Dermis microvascular lymphatic vessel endothelial cell (primary cell): Measurements from ENCODE around the gene TMCO1. TPM values are rescaled to one million over a fixed set of nuclear protein-coding genes. Genes with fewer than 3 reads are reported as not detected.
"Not testable (repeated sequence)": the region's sequence is repeated elsewhere in the genome, so short reads cannot be mapped to it uniquely, and the experiment has no call there.

Experiments used
- DNase-seq, 2 donors: peaks; one replicate each; pipeline versions ENCODE4 v3.0.0 to v3.0.0-alpha.2; 2010; ENCODE audit warnings: low read depth in 2 of 2
- total RNA-seq: library from RNA; depleted of rRNA; stranded (reverse); fragments of >200 nt; gene quantifications from 2 replicates; pipeline ENCODE4 v1.2.1, GENCODE V29; 2014

TMCO1 gene
- total RNA-seq, 1 donor from 2014 or later = 45.1 TPM

GRCh38 chr1:165686971-165687433 is 81.7 kb downstream of the TMCO1 start:
- no peak for DNase-seq

DNA sequence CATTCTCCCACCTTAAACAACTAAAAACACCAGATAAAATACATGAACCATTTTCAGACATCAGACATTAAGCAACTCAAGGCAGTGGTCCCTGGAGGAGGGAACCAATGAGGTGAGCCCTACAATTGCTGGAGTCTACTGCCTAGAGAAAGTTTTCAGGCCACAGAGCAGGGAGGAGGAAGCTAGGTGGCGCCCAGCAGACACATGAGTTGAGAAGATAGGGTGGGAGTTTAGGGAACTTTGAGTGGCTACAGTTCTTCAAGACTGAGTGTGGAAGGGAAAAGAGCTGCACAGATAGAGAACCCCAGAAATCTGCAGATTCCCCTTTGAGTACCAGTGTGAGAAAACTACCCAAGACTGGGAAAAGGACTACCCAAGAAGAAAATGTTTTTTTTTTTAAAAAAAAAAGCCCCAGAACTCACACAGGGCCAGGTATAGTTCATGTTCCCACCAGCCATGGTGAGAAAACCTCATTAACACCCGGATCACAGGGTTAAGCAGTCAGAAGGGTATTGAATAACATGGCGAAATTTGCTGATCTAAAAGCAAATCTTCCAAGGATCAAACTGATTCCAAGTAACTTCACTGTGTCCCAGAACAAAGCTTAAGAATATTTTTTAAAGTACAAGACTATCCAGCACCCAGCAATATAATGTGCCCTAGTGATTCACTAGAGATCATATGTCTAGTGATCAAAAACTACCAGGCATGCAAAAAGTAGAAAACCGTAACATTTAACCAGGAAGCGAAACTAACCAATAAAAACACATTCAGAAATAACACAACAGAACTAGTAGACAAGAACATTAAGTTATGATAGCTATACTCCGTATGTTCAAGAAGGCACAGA is 82.3 kb downstream of the TMCO1 start:
- DNase-seq = no peak

DNA sequence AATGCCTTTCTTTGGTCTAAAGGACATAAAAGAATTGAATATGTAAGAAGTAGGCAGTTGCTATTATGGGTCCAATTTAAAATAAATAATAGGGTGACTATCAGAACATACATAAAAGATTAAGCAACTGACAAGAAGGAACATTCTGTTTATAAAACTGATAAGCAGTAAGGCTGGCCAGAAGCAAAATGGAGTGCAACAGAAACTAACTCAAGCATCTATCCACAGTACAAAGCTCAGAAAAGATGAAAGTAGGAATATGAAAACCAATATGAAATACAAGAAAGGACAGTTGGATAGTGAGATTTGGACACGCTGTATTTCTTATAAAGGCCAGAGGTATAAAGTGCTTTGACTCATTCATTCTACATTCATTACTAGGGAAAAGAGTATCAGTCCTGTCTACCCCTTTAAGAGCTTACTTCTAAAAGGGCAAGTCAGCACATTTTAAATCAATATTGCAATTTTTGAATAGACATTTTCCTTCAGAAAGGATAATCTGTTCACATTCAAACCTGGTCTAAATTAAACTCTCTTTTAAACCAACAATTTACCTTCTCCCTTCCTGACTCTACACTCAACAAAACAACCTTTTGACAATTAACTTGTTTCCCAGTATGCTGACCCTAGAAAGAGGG is 84.7 kb downstream of the TMCO1 start:
- no peak for DNase-seq

- DNase-seq = not testable (repeated sequence)
Observed at GRCh38 chr1:165680773-165681172, 87.9 kb downstream of the TMCO1 start.

DNA sequence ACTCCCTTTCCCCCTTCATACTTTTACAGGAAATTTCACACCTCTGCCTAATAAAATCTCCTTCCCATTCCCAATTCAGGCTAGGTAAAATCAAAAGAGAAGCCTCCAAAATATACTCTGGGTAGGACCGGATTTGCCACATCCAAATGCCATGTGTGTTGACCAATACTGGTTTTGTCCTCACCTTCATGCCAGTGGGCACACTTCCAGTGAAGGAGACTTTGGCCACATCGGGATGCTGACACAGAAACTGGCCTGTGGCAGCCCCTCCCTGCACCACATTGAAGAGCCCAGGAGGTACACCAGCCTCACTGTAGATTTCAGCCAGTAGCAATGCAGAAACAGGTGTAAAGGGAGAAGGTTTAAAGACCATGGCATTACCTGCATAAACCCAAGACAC is 88.4 kb downstream of the TMCO1 start:
- no peak for DNase-seq

DNA sequence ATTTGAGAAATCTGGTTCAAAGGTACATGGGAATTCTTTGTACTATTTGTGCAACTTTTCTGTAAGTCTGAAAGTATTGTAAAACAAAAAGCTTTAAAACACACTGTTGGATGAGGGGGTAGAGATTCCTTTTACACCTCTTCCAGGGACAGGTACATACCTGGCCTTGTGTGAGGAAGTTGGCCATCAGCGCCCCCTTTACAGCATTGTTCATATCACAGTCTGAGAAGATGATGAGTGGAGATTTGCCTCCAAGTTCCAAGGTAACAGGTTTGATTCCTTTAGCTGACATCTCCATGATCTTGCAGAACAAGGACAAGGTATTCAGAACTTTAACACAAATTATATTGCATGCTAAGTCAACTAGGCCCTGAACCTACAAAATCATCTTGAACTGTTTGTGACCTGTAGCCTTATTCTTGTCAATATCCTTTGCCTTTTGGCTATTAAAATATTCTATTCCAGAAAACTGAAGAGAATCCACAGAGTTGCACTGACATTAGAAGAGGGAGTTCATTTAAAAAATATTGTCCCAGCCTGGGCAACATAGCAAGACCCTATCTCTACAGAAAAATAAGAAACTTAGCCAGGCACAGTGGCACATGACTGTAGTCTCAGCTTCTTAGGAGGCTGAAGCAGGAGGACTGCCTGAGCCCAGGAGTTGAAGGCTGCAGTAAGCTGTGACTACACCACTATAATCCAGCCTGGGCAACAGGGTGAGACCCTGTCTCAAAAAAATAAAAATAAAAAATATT is 89.2 kb downstream of the TMCO1 start:
- DNase-seq = no peak

DNA sequence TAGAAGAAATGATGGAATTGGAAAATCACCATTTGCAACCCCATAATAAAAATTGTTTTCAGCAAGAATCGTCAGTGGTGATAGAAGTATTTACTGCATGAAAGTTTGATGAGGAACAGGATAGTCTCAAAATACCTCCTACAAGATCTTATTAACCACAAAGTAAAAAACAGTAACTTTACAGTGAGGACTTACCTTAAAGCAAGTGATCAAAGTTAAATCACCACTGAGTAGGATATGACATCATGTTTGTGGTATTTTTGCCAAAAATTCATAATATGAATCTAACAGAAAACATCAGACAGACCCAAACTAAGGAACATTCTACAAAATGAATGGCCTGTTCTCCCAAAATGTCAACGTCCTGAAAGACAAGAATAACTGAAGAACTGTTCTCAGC is 90.2 kb downstream of the TMCO1 start:
- DNase-seq = no peak

Other genes with a start within 250 kb of the TMCO1 start
- gene LRRC52, start 224.9 kb downstream of the TMCO1 start, total RNA-seq = not detected in 2 replicates
- gene MGST3, start 137.6 kb downstream of the TMCO1 start, total RNA-seq = 165 and 169 TPM in 2 replicates
- 87.9 and 90.4 TPM in 2 replicates for gene ALDH9A1, start 70.3 kb downstream of the TMCO1 start, total RNA-seq
- gene UCK2, start 58.7 kb upstream of the TMCO1 start, total RNA-seq = 67.4 and 72.1 TPM in 2 replicates